HG03025 (cell line): ENCODE data around the gene PALM2AKAP2.

ENCODE experiments used
- ATAC-seq: cut with Tn5 transposase; IDR thresholded peaks from one replicate; pipeline ENCODE4 v1.9.1; 2021; ENCODE audit warnings: mild to moderate bottlenecking, moderate library complexity; ENCODE audit not compliant: unreplicated experiment, low FRiP score

Gene PALM2AKAP2

DNA sequence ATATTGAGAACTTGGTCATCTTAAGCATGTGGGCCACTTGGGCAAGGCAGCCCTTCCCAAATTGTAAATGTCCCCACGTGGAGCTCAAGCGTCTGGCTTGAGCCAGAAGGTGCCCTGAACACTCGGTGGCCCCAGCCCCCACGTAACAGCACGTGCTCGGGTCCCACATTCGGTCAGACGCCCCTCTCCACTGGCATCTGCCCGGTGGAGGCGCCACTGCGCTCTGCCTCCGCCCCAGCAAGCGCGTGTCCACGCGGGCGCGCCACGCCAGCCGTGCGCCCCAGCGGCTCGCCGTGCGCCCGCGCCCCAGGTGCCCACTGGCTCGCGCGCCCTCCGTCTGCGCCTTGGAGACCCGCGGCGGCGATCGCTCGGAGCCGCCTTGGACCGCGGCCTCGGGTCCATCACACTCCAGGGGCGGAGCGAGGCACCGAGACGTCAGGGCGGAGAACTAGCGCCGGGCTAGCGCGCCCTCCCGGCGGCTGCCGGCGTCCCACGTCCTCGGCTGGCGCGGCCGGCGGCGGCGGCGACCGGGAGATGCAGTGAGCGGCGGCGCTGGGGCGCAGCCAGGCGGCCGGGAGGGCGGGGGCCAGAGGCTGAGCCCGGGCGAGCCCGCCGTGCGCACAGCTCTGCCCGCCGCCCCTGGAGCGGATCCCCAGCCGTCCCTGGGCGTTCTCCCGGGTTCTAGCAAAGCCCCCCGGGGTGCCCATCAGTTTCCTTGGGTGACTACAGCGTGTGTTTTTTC lies at the start of gene PALM2AKAP2:
PALM2AKAP2 (plus strand) TSS at position 488 of the 742 bp plus-strand sequence. CDS start 291 bp downstream, outside the sequence.
- ATAC-seq, result no peak

DNA sequence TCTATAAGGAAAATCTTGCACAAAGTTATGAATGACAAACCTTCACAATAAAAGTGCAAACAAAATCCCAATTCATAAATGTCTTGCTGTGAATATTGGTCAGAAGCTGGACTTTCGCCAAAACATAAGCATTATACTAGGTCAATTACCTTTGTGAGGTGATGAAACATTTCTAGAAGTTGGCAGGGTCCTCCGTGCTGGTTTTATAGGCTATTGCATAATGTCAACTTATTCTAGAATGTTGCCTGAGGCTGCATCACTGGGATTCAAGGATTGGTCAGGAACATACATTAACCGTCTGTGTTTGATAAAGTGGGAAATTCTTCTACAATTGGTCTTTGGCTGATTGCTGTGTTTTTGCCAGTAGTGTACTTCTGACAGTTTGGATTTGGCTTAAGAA lies 49.8 kb upstream of the PALM2AKAP2 start:
- no peak for ATAC-seq

- no peak for ATAC-seq
Measured at GRCh38 chr9:109733690-109734089, 46.3 kb upstream of the PALM2AKAP2 start.

GRCh38 chr9:109734814-109735213 lies 45.2 kb upstream of the PALM2AKAP2 start:
- no peak for ATAC-seq

GRCh38 chr9:109735801-109736200 lies 44.2 kb upstream of the PALM2AKAP2 start:
- ATAC-seq, result no peak

GRCh38 chr9:109737295-109737694 lies 42.7 kb upstream of the PALM2AKAP2 start:
- no peak for ATAC-seq

DNA sequence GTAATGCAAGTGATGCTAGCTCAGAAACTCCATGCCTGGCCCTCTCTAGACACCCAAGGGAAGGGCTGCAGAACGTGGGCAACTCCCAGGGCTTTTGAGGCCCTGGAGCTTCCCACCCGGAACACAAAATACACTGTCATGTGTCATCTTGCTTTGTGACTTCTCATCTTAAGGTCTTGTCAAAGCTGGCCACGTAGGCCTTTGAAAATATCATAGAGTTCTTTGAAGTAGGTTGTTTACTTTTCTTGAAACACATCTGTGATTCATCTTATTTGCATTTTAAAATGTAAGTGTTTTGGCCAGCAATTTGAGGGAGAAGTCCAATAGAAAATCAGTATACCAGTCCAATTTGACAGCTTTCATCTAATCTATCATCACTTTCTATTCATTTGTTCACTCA lies 40.2 kb upstream of the PALM2AKAP2 start:
- ATAC-seq, result no peak

DNA sequence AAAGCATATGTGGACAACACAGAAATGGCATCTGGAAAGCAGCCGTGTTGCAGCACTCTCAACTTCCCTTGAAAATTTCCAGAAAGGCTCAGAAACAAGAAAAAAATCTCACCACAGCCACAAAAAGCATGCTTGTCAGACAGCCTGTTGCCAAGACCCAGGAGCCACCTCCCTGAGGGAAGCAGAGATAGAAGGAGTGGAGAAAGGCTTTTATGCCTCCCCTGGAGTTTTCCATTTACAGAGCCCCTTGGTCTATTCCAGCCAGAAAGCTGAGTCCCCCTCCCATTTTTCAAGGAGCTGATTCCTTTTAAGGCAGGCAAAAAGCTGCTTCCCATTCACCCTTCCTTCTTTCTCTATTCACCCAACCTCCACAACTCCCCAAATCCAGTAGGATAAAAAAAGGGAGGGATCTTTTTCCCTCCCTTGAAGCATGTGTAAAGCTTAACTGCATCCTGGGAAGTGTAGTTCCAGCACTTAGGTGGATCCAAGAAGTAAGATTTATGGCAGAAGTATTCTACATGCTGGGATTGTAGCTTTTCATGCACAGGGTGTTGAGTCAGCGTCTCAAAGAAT lies 37.1 kb upstream of the PALM2AKAP2 start:
- no peak for ATAC-seq

- ATAC-seq, result no peak
Measured at GRCh38 chr9:109743696-109744095, 36.3 kb upstream of the PALM2AKAP2 start.

DNA sequence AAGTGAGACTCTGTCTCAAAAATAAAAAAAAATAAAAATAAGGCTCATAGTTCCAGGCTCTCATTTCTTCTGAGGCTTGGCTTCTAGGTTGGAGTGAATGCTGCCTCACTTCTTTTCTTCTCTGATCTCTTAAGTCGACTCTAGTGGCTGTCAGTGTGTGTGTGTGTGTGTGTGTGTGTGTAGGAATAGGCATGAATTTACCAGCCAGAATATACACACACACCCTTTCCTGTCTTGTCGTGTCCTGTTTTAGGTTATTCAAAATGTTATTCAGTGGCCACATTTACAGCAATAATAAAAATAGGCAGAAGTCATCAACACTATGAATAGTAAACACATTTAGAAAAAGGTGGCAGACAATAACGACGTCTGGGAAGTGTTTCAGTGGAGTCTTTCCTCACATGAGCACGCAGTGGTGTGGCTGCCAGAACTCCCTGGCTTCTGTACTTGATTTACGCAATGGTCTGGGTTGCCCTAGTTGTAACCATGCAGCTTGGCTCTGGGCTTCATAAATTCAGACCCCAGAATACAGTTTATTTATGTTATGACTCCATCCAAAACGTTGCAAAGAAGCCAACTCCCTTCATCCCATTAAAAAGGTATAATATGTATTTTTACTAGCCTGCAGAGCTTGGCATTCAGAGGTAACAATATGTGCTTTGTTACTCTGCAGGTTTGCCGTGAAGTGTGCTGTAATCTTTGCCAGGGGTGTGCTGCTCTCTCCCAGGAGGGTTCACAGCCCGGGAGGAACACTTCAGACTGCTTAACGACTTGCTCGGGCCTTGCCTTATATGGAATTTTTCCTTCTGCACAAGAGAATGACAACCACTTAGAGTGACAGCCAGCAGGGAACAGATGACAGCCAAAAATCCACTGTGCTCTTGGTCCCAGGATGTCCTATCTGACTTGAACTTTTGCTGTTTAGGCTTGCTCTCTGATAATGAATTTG lies 34.4 kb upstream of the PALM2AKAP2 start:
- ATAC-seq, result no peak

DNA sequence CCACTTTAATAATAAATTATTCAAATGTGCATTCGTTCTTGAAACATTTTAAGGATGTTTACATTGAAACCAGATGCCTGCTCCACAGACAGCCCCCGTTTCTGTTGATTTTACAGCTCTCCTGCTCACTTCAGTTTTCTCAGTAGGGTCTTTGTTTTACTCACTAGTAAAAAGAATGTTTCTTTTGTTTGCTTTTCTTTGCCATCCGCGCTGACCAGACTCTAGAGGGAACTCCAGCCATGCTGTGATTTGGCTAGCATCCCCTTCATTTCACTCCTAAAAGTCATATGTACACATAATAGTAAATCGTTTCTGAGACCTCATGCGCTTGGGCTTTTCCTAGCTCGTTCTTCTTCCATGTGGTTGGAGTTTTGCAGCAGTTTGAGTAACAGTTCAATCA lies 28.7 kb upstream of the PALM2AKAP2 start:
- ATAC-seq, result no peak

- ATAC-seq, result no peak
Measured at GRCh38 chr9:109753308-109753707, 26.7 kb upstream of the PALM2AKAP2 start.

- no peak for ATAC-seq
Measured at GRCh38 chr9:109755040-109755439, 25.0 kb upstream of the PALM2AKAP2 start.

GRCh38 chr9:109759589-109759988 lies 20.4 kb upstream of the PALM2AKAP2 start:
- ATAC-seq, result no peak

GRCh38 chr9:109765278-109765677 lies 14.7 kb upstream of the PALM2AKAP2 start:
- ATAC-seq, result no peak

GRCh38 chr9:109765830-109766229 lies 14.2 kb upstream of the PALM2AKAP2 start:
- no peak for ATAC-seq

- ATAC-seq, result no peak
Measured at GRCh38 chr9:109766351-109766750, 13.6 kb upstream of the PALM2AKAP2 start.

DNA sequence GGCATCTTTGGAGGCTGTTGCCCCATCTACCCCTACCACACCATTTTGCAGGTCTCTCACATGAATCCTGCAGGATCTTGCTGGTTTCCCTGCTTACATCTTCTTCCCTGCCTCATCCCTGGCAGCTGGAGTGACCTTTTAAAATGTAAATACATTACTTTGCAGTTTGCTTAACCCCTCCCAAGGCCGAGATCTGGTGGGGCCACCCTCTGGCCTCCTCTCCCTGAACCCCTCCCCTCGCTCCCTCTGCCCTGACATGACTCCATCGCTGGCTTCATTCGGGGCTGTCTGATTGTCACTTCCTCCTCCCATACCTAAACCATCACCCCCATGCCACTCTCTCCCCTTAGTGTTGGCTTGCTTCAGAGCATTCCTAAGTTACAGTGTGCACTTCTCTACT lies 12.6 kb upstream of the PALM2AKAP2 start:
- no peak for ATAC-seq

DNA sequence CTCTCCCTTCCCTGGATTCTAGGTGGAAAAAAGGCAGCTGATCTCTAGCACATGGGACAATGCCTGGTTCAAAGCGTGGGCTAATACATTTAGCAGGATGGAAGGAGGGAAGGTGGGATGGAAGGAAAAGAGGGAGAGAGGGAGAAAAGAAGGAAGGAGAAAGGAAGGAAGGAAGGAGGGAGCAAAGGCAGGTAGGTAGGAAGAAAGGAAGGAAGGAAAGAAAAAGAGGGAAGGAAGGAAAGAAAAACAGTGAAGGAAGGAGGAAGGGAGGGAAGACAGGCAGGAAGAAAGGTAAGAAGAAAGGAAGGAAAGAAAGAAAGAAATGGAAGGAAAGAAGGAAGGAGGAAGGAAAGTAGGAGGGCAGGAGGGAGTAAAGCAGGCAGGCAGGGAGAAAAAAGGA lies 12.2 kb upstream of the PALM2AKAP2 start:
- ATAC-seq, result no peak

- ATAC-seq, result no peak
Measured at GRCh38 chr9:109769250-109769649, 10.7 kb upstream of the PALM2AKAP2 start.

DNA sequence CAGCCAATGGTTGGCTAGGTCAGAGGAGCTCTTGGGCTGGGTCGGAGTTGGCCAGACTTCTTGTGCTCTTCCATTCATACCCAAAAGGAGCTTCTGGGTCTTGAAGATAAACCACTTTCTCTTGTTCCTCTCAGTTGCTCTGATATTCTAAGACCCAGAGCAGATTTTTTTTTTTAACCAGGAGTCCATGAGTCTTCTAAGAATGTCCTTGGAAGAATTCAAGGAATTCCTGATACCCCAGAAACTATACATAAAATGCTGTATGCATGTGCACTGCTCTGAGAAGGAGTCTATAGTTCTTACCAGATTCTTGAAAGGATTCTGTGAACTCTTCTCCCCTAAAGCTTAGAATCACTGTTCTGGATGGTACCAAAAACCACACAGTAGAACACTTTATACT lies 9.9 kb upstream of the PALM2AKAP2 start:
- ATAC-seq, result no peak
